Right atrium auricular region (tissue), 2 donors: Measurements from ENCODE around the gene VTCN1. TPM values are rescaled to one million over a fixed set of nuclear protein-coding genes. Genes with fewer than 3 reads are reported as not detected.
"Not testable (repeated sequence)": the region's sequence is repeated elsewhere in the genome, so short reads cannot be mapped to it uniquely, and the experiment has no call there.

ENCODE experiments used
- DNase-seq: peaks from one replicate; pipeline ENCODE4 v3.0.0-alpha.2; 2019; ENCODE audit warnings: low spot score
- H3K27ac ChIP-seq, 2 donors: fragments of 200-600 bp; sonication (generic); 1 replicate in 1 of 2; 2 replicates in 1 of 2; pipeline ENCODE4 v1.5.1; 2016 to 2019
- H3K27me3 ChIP-seq, 2 donors: fragments of 200-600 bp; sonication (generic); one replicate each; pipeline versions ENCODE4 v1.5.1 to v1.6.0; 2017 to 2019
- H3K36me3 ChIP-seq: fragments of 200-600 bp; sonication (generic); one replicate; pipeline ENCODE4 v1.5.1; 2016
- H3K4me1 ChIP-seq, 2 donors: fragments of 200-600 bp; sonication (generic); one replicate each; pipeline versions ENCODE4 v1.5.1 to v1.6.0; 2017 to 2019
- H3K4me3 ChIP-seq, 2 donors: fragments of 200-600 bp; sonication (generic); 1 replicate in 1 of 2; 2 replicates in 1 of 2; pipeline ENCODE4 v1.5.1; 2017 to 2019; ENCODE audit warnings: mild to moderate bottlenecking in 1 of 2, moderate library complexity in 1 of 2
- H3K9me3 ChIP-seq, 2 donors: fragments of 200-600 bp; sonication (generic); one replicate each; pipeline ENCODE4 v1.5.1; 2019
- total RNA-seq, 2 donors: library from RNA; depleted of rRNA; stranded (reverse); fragments of >200 nt; gene quantifications; one replicate each; pipeline ENCODE4 v1.1.0, GENCODE V29; 2016
- TF ChIP-seq, protein P1 (sequence below), 2 donors: fragments of 200-600 bp; sonication (generic); IDR thresholded peaks; one replicate each; pipeline ENCODE4 v1.5.1; 2019; ENCODE audit warnings: antibody characterized with exemption in 2 of 2

VTCN1 gene
- total RNA-seq, 2 donors from 2014 or later = not detected

GRCh38 chr1:117166076-117166475, 44.7 kb downstream of the VTCN1 start:
- no peak overlapping the region for H3K27ac ChIP-seq
- peaks cover 0 to 11% of the 10 kb centered on the region in 2 donors for H3K4me1 ChIP-seq
- TF ChIP-seq, protein P1, sequence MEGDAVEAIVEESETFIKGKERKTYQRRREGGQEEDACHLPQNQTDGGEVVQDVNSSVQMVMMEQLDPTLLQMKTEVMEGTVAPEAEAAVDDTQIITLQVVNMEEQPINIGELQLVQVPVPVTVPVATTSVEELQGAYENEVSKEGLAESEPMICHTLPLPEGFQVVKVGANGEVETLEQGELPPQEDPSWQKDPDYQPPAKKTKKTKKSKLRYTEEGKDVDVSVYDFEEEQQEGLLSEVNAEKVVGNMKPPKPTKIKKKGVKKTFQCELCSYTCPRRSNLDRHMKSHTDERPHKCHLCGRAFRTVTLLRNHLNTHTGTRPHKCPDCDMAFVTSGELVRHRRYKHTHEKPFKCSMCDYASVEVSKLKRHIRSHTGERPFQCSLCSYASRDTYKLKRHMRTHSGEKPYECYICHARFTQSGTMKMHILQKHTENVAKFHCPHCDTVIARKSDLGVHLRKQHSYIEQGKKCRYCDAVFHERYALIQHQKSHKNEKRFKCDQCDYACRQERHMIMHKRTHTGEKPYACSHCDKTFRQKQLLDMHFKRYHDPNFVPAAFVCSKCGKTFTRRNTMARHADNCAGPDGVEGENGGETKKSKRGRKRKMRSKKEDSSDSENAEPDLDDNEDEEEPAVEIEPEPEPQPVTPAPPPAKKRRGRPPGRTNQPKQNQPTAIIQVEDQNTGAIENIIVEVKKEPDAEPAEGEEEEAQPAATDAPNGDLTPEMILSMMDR (IDR thresholded peaks at IDR 0.05) = no peak
- H3K27me3 ChIP-seq = no peaks in the 10 kb centered on the region
- H3K9me3 ChIP-seq = no peaks in the 10 kb centered on the region
- H3K4me3 ChIP-seq = no peak overlapping the region
- DNase-seq = no peak
- H3K36me3 ChIP-seq = no peaks in the 10 kb centered on the region

- Histone ChIP-seq H3K27ac (no peak overlapping the region), H3K27me3 (no peaks in the 10 kb centered on the region)
- no peak for DNase-seq
Measured at GRCh38 chr1:117164209-117164608, 46.5 kb downstream of the VTCN1 start.

DNA sequence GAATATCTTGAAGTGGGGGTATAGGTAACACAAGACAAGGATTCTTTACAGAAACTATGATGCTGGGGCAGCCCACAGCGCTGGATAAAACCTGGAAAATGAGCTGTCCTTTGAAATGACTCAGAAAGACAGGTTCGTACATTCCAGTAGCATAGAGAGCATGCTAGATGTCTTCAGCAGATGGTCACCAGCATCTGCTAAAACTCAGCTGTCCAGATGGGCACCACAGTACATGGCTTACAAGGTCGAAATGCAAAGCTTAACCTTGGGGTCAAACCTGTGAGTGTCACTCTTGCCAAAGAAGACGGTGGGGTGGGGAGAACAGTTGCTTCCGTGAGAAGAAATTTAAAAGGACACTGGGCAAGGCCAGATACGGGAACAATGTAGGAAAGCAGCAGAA, 47.9 kb downstream of the VTCN1 start:
- Histone ChIP-seq H3K9me3 (no peaks in the 10 kb centered on the region), H3K4me1 (peaks cover 0 to 11% of the 10 kb centered on the region in 2 donors), H3K27me3 (no peaks in the 10 kb centered on the region), H3K4me3 (no peak overlapping the region), H3K27ac (no peak overlapping the region), H3K36me3 (no peaks in the 10 kb centered on the region)
- DNase-seq = no peak
- TF ChIP-seq, protein P1 (IDR thresholded peaks at IDR 0.05) = no peak

More at GRCh38 chr1:117164209-117164608, 46.5 kb downstream of the VTCN1 start:
- H3K4me1 ChIP-seq = peaks cover 0 to 11% of the 10 kb centered on the region in 2 donors
- no peaks in the 10 kb centered on the region for H3K9me3 ChIP-seq
- TF ChIP-seq, protein P1 (IDR thresholded peaks at IDR 0.05) = no peak
- no peak overlapping the region for H3K4me3 ChIP-seq
- H3K36me3 ChIP-seq = no peaks in the 10 kb centered on the region

DNA sequence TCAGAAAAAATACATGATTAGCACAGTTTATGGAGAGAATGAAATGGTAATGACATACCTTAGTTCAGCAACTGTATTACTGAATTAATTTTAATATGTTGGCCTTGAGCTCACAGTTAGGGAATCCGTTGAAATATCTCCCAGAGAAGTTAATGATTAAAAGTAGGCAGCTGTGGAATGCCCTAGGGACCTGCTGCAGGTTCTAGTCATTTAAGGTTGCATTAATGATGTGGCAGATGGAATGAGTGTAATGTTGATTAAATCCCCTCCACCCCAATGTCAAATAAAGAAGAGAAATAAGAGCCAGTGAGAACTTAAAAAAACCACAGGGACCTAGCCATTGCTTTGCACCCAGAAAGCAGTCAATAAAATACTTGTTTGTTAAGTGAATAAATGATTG, 48.8 kb downstream of the VTCN1 start:
- no peak for DNase-seq
- no peaks in the 10 kb centered on the region for H3K9me3 ChIP-seq
- no peaks in the 10 kb centered on the region for H3K36me3 ChIP-seq
- peaks cover 0 to 5% of the 10 kb centered on the region in 2 donors for H3K4me1 ChIP-seq
- H3K27ac ChIP-seq = no peak overlapping the region
- H3K4me3 ChIP-seq = no peak overlapping the region
- TF ChIP-seq, protein P1 (IDR thresholded peaks at IDR 0.05) = no peak
- no peaks in the 10 kb centered on the region for H3K27me3 ChIP-seq

GRCh38 chr1:117151305-117151704, 59.4 kb downstream of the VTCN1 start:
- H3K27ac ChIP-seq, H3K36me3 ChIP-seq, H3K27me3 ChIP-seq, H3K4me3 ChIP-seq, H3K4me1 ChIP-seq, H3K9me3 ChIP-seq, DNase-seq: not testable (repeated sequence)

DNA sequence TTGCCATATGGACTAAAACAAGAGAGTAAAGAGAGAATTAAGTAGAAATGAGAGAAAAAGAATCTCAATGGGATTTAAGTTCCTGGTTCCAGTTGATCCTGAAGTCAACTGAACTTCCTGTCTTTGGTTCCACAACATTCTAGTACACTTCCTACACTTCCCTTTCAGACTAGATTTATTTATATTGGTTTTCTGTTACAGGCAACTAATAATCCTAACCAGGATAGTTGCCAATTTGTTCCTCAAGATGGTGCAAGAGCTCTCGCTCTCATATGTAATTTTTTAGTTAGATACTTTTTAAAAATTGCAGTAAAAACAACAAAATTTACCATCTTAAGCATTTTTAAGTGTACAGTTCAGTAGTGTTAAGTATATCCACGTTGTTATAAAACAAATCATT, 60.4 kb downstream of the VTCN1 start:
- no peak overlapping the region for H3K27ac ChIP-seq
- DNase-seq = no peak
- no peak overlapping the region for H3K4me3 ChIP-seq
- TF ChIP-seq, protein P1 (IDR thresholded peaks at IDR 0.05) = no peak
- H3K27me3 ChIP-seq = no peaks in the 10 kb centered on the region
- no peaks in the 10 kb centered on the region for H3K4me1 ChIP-seq
- no peaks in the 10 kb centered on the region for H3K36me3 ChIP-seq
- no peaks in the 10 kb centered on the region for H3K9me3 ChIP-seq
